ENCODE results near the gene HECTD4. TPM values are rescaled to one million over a fixed set of nuclear protein-coding genes. Genes with fewer than 3 reads are reported as not detected.
"Not testable (repeated sequence)": the region's sequence is repeated elsewhere in the genome, so short reads cannot be mapped to it uniquely, and the experiment has no call there.

The HECTD4 gene
- total and polyA plus RNA-seq, 9 donors = 25.5 to 73.1 (median 45.1) TPM

GRCh38 chr12:112407683-112408082 is 25.5 kb upstream of the HECTD4 start:
- 100% methylated on average over 2 of the region's 6 CpGs for WGBS (ENCODE audit: insufficient coverage)
- H3K27me3 ChIP-seq (ENCODE audit: control insufficient read depth, insufficient read depth, low read length); H3K4me3 ChIP-seq (ENCODE audit: low read length); H3K4me1 ChIP-seq (ENCODE audit: control insufficient read depth, insufficient read depth, low read length); H3K27ac ChIP-seq (ENCODE audit: low read length); H3K9me3 ChIP-seq (replicated peaks; ENCODE audit: control insufficient read depth, low read depth, low read length); DNase-seq: not testable (repeated sequence)
- H3K36me3 ChIP-seq (ENCODE audit: control insufficient read depth, insufficient read depth, low read length) = peaks cover 38% of the 10 kb centered on the region

- H3K4me3 ChIP-seq (ENCODE audit: low read length) = no peak overlapping the region
- H3K36me3 ChIP-seq (ENCODE audit: control insufficient read depth, insufficient read depth, low read length) = peaks cover 38% of the 10 kb centered on the region
- H3K4me1 ChIP-seq (ENCODE audit: control insufficient read depth, insufficient read depth, low read length) = no peaks in the 10 kb centered on the region
- no peaks in the 10 kb centered on the region for H3K9me3 ChIP-seq (replicated peaks; ENCODE audit: control insufficient read depth, low read depth, low read length)
- 100% methylated on average over 3 of the region's 11 CpGs for WGBS (ENCODE audit: insufficient coverage)
- no peaks in the 10 kb centered on the region for H3K27me3 ChIP-seq (ENCODE audit: control insufficient read depth, insufficient read depth, low read length)
- H3K27ac ChIP-seq (ENCODE audit: low read length) = no peak overlapping the region
- no peak for DNase-seq
Measured at GRCh38 chr12:112406519-112407488, 24.6 kb upstream of the HECTD4 start.

- DNase-seq = no peak
- H3K36me3 ChIP-seq (ENCODE audit: control insufficient read depth, insufficient read depth, low read length) = peaks cover 27% of the 10 kb centered on the region
- no CpG with 5 or more reads among the region's 5 CpGs for WGBS (ENCODE audit: insufficient coverage)
- H3K4me1 ChIP-seq (ENCODE audit: control insufficient read depth, insufficient read depth, low read length) = no peaks in the 10 kb centered on the region
- H3K4me3 ChIP-seq (ENCODE audit: low read length) = no peak overlapping the region
- H3K27ac ChIP-seq (ENCODE audit: low read length) = no peak overlapping the region
- no peaks in the 10 kb centered on the region for H3K27me3 ChIP-seq (ENCODE audit: control insufficient read depth, insufficient read depth, low read length)
- H3K9me3 ChIP-seq (replicated peaks; ENCODE audit: control insufficient read depth, low read depth, low read length) = no peaks in the 10 kb centered on the region
Measured at GRCh38 chr12:112401903-112402498, 19.8 kb upstream of the HECTD4 start.

GRCh38 chr12:112401054-112401453 is 18.8 kb upstream of the HECTD4 start:
- H3K27ac ChIP-seq (ENCODE audit: low read length) = no peak overlapping the region
- WGBS (ENCODE audit: insufficient coverage) = 96% methylated on average over 2 of the region's 5 CpGs

GRCh38 chr12:112393328-112393727 is 11.1 kb upstream of the HECTD4 start:
- no CpG with 5 or more reads among the region's 1 CpG for WGBS (ENCODE audit: insufficient coverage)
- no peaks in the 10 kb centered on the region for H3K9me3 ChIP-seq (replicated peaks; ENCODE audit: control insufficient read depth, low read depth, low read length)

More at GRCh38 chr12:112401054-112401453, 18.8 kb upstream of the HECTD4 start:
- Histone ChIP-seq H3K36me3 (ENCODE audit: control insufficient read depth, insufficient read depth, low read length) (peaks cover 17% of the 10 kb centered on the region), H3K4me3 (ENCODE audit: low read length) (no peak overlapping the region), H3K9me3 (replicated peaks; ENCODE audit: control insufficient read depth, low read depth, low read length) (no peaks in the 10 kb centered on the region), H3K27me3 (ENCODE audit: control insufficient read depth, insufficient read depth, low read length) (no peaks in the 10 kb centered on the region), H3K4me1 (ENCODE audit: control insufficient read depth, insufficient read depth, low read length) (no peaks in the 10 kb centered on the region)
- DNase-seq = no peak

GRCh38 chr12:112389922-112390654 is 7.9 kb upstream of the HECTD4 start:
- H3K9me3 ChIP-seq (replicated peaks; ENCODE audit: control insufficient read depth, low read depth, low read length); H3K27ac ChIP-seq (ENCODE audit: low read length); DNase-seq: not testable (repeated sequence)

More at GRCh38 chr12:112393328-112393727, 11.1 kb upstream of the HECTD4 start:
- Histone ChIP-seq H3K27ac (ENCODE audit: low read length) (no peak overlapping the region), H3K4me3 (ENCODE audit: low read length) (no peak overlapping the region), H3K36me3 (ENCODE audit: control insufficient read depth, insufficient read depth, low read length) (no peaks in the 10 kb centered on the region), H3K4me1 (ENCODE audit: control insufficient read depth, insufficient read depth, low read length) (no peaks in the 10 kb centered on the region), H3K27me3 (ENCODE audit: control insufficient read depth, insufficient read depth, low read length) (no peaks in the 10 kb centered on the region)
- DNase-seq = no peak

GRCh38 chr12:112389228-112389627 is 7.0 kb upstream of the HECTD4 start:
- Histone ChIP-seq H3K36me3 (ENCODE audit: control insufficient read depth, insufficient read depth, low read length) (no peaks in the 10 kb centered on the region), H3K9me3 (replicated peaks; ENCODE audit: control insufficient read depth, low read depth, low read length) (no peaks in the 10 kb centered on the region), H3K4me3 (ENCODE audit: low read length) (no peak overlapping the region), H3K27me3 (ENCODE audit: control insufficient read depth, insufficient read depth, low read length) (no peaks in the 10 kb centered on the region), H3K4me1 (ENCODE audit: control insufficient read depth, insufficient read depth, low read length) (no peaks in the 10 kb centered on the region), H3K27ac (ENCODE audit: low read length) (no peak overlapping the region)
- 67% methylated on average over 1 of the region's 4 CpGs for WGBS (ENCODE audit: insufficient coverage)
- DNase-seq = no peak

More at GRCh38 chr12:112389922-112390654, 7.9 kb upstream of the HECTD4 start:
- not testable (repeated sequence) for H3K36me3 ChIP-seq (ENCODE audit: control insufficient read depth, insufficient read depth, low read length); H3K4me1 ChIP-seq (ENCODE audit: control insufficient read depth, insufficient read depth, low read length); H3K4me3 ChIP-seq (ENCODE audit: low read length); H3K27me3 ChIP-seq (ENCODE audit: control insufficient read depth, insufficient read depth, low read length)
- WGBS (ENCODE audit: insufficient coverage) = no CpG with 5 or more reads among the region's 4 CpGs

- 60% methylated on average over 1 of the region's 3 CpGs for WGBS (ENCODE audit: insufficient coverage)
- Histone ChIP-seq H3K4me1 (ENCODE audit: control insufficient read depth, insufficient read depth, low read length) (peaks cover 4% of the 10 kb centered on the region), H3K4me3 (ENCODE audit: low read length) (no peak overlapping the region), H3K27ac (ENCODE audit: low read length) (no peak overlapping the region), H3K27me3 (ENCODE audit: control insufficient read depth, insufficient read depth, low read length) (no peaks in the 10 kb centered on the region), H3K9me3 (replicated peaks; ENCODE audit: control insufficient read depth, low read depth, low read length) (no peaks in the 10 kb centered on the region), H3K36me3 (ENCODE audit: control insufficient read depth, insufficient read depth, low read length) (no peaks in the 10 kb centered on the region)
- DNase-seq = no peak
Measured at GRCh38 chr12:112386726-112387125, 4.5 kb upstream of the HECTD4 start.

- no peak for DNase-seq
- Histone ChIP-seq H3K9me3 (replicated peaks; ENCODE audit: control insufficient read depth, low read depth, low read length) (no peaks in the 10 kb centered on the region), H3K36me3 (ENCODE audit: control insufficient read depth, insufficient read depth, low read length) (no peaks in the 10 kb centered on the region), H3K27ac (ENCODE audit: low read length) (peak overlapping the region; percentile 67), H3K4me1 (ENCODE audit: control insufficient read depth, insufficient read depth, low read length) (peaks cover 12% of the 10 kb centered on the region), H3K4me3 (ENCODE audit: low read length) (peak overlapping the region; percentile 69), H3K27me3 (ENCODE audit: control insufficient read depth, insufficient read depth, low read length) (no peaks in the 10 kb centered on the region)
- 73% methylated on average over 5 of the region's 11 CpGs for WGBS (ENCODE audit: insufficient coverage)
Measured at GRCh38 chr12:112382866-112383265, 635 bp upstream of the HECTD4 start.

GRCh38 chr12:112381406-112381882 is 787 bp downstream of the HECTD4 start:
- no peaks in the 10 kb centered on the region for H3K27me3 ChIP-seq (ENCODE audit: control insufficient read depth, insufficient read depth, low read length)
- no peak overlapping the region for H3K27ac ChIP-seq (ENCODE audit: low read length)
- peaks cover 12% of the 10 kb centered on the region for H3K4me1 ChIP-seq (ENCODE audit: control insufficient read depth, insufficient read depth, low read length)
- under 1% methylated on average over 28 of the region's 33 CpGs for WGBS (ENCODE audit: insufficient coverage)
- DNase-seq = peak; percentile 18
- peak overlapping the region; percentile 63 for H3K4me3 ChIP-seq (ENCODE audit: low read length)
- no peaks in the 10 kb centered on the region for H3K36me3 ChIP-seq (ENCODE audit: control insufficient read depth, insufficient read depth, low read length)
- H3K9me3 ChIP-seq (replicated peaks; ENCODE audit: control insufficient read depth, low read depth, low read length) = no peaks in the 10 kb centered on the region

Measured in muscle of leg (tissue), 11 donors.